Measurements from ENCODE around the gene STXBP1. TPM values are rescaled to one million over a fixed set of nuclear protein-coding genes. Genes with fewer than 3 reads are reported as not detected.
A peak's percentile ranks its signal among the peaks of the same experiment; 100 is the strongest.

STXBP1 gene
- total RNA-seq, 1 experiment from 2014 or later, result 44.0 TPM

DNA sequence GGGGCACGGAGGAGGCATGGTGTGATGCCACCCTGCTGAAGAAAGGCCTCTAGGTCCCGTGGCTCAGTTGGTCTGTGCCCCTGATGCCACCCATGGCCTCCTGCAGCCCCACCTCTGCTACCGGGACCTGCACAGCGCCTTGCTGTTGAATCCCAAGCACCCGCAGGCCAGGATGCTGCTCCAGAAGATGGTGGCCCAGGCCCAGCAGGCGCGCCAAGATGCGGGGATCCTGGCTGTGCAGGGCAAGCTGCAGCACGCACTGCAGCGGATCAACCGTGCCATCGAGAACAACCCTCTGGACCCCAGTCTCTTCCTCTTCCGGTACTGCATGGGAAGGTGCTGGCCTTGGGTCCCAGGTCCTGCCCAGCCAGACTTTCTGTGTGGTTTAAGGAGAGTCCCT, 110.9 kb downstream of the STXBP1 start:
- Histone ChIP-seq H3K4me3 (no peak overlapping the region), H3K36me3 (ENCODE audit: low read depth) (no peaks in the 10 kb centered on the region), H3K4me1 (replicated peaks; ENCODE audit: insufficient read depth) (peaks cover 16% of the 10 kb centered on the region), H3K9me3 (ENCODE audit: insufficient read depth, low read depth) (no peaks in the 10 kb centered on the region), H3K79me2 (ENCODE audit: low read depth) (no peaks in the 10 kb centered on the region), H3K9me2 (ENCODE audit: insufficient read depth) (no peaks in the 10 kb centered on the region), H3F3A (ENCODE audit: insufficient read depth, low read depth) (peaks cover 27% of the 10 kb centered on the region), H3K4me2 (no peak overlapping the region), H3K27ac (no peak overlapping the region), H4K20me1 (ENCODE audit: insufficient read depth) (no peaks in the 10 kb centered on the region), H2AFZ (no peak overlapping the region), H3K27me3 (ENCODE audit: insufficient read depth, low read depth) (no peaks in the 10 kb centered on the region)
- BruUV-seq (replicated peaks), result no TSS peak
- no peak for DNase-seq
- ChIA-PET CTCF (no interaction called here), POLR2A (ENCODE audit: unreplicated experiment) (interaction anchor here (0.7 kb wide), 1 partner anchor 128 kb away, joined by 4 read pairs; no protein-coding TSS in a partner anchor)
- intact Hi-C loops (cut with micrococcal nuclease; ENCODE audit: unreplicated experiment), result loop anchor here (5.0 to 10.0 kb wide), 2 partner anchors 111 to 498 kb away; partner anchors contain the start of gene STXBP1
- TF ChIP-seq EZH2 (IDR thresholded peaks at IDR 0.05; ENCODE audit: low read depth), result no peak
- TF ChIP-seq, protein P1, sequence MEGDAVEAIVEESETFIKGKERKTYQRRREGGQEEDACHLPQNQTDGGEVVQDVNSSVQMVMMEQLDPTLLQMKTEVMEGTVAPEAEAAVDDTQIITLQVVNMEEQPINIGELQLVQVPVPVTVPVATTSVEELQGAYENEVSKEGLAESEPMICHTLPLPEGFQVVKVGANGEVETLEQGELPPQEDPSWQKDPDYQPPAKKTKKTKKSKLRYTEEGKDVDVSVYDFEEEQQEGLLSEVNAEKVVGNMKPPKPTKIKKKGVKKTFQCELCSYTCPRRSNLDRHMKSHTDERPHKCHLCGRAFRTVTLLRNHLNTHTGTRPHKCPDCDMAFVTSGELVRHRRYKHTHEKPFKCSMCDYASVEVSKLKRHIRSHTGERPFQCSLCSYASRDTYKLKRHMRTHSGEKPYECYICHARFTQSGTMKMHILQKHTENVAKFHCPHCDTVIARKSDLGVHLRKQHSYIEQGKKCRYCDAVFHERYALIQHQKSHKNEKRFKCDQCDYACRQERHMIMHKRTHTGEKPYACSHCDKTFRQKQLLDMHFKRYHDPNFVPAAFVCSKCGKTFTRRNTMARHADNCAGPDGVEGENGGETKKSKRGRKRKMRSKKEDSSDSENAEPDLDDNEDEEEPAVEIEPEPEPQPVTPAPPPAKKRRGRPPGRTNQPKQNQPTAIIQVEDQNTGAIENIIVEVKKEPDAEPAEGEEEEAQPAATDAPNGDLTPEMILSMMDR (conservative IDR thresholded peaks at IDR 0.05), result no peak

DNA sequence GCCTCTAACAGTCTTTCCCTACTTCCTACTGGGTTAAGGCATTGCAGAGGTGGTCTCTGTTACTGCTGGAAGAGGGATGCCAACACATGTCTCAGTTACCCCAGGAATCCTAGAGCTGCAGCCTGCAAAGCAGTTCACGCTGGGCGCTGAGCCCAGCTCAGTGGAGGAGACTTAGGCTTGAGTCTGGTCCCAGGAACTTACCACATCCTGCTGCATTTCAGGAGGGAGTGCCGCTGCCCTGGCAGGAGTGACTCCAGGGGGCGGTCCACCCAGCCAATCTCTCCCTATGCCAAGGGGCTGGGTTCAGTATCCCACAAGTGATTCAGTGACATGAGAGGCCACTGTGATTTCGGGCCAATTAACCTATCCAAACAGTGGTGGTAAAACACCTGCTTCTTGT, 111.4 kb downstream of the STXBP1 start:
- BruUV-seq (replicated peaks), result no TSS peak
- H3K79me2 ChIP-seq (ENCODE audit: low read depth), result no peaks in the 10 kb centered on the region
- H3K4me2 ChIP-seq, result no peak overlapping the region
- CTCF ChIA-PET, result interaction anchor here (0.6 kb wide), 1 partner anchor 199 kb away, joined by 3 read pairs; no protein-coding TSS in a partner anchor
- no peaks in the 10 kb centered on the region for H3K27me3 ChIP-seq (ENCODE audit: insufficient read depth, low read depth)
- peaks cover 16% of the 10 kb centered on the region for H3K4me1 ChIP-seq (replicated peaks; ENCODE audit: insufficient read depth)
- POLR2A ChIA-PET (ENCODE audit: unreplicated experiment), result interaction anchor here (0.7 kb wide), 1 partner anchor 128 kb away, joined by 4 read pairs; no protein-coding TSS in a partner anchor
- DNase-seq, result peak in 1 of 2 experiments; percentile 28
- no peaks in the 10 kb centered on the region for H3K9me2 ChIP-seq (ENCODE audit: insufficient read depth)
- TF ChIP-seq, protein P1 (conservative IDR thresholded peaks at IDR 0.05), result no peak
- TF ChIP-seq EZH2 (IDR thresholded peaks at IDR 0.05; ENCODE audit: low read depth), result no peak
- intact Hi-C loops (cut with micrococcal nuclease; ENCODE audit: unreplicated experiment), result loop anchor here (5.0 to 10.0 kb wide), 2 partner anchors 111 to 499 kb away; partner anchors contain the start of gene STXBP1
- no peaks in the 10 kb centered on the region for H4K20me1 ChIP-seq (ENCODE audit: insufficient read depth)
- H3K36me3 ChIP-seq (ENCODE audit: low read depth), result no peaks in the 10 kb centered on the region
- H2AFZ ChIP-seq, result no peak overlapping the region
- no peaks in the 10 kb centered on the region for H3K9me3 ChIP-seq (ENCODE audit: insufficient read depth, low read depth)
- peaks cover 27% of the 10 kb centered on the region for H3F3A ChIP-seq (ENCODE audit: insufficient read depth, low read depth)
- no peak overlapping the region for H3K4me3 ChIP-seq
- H3K27ac ChIP-seq, result no peak overlapping the region

DNA sequence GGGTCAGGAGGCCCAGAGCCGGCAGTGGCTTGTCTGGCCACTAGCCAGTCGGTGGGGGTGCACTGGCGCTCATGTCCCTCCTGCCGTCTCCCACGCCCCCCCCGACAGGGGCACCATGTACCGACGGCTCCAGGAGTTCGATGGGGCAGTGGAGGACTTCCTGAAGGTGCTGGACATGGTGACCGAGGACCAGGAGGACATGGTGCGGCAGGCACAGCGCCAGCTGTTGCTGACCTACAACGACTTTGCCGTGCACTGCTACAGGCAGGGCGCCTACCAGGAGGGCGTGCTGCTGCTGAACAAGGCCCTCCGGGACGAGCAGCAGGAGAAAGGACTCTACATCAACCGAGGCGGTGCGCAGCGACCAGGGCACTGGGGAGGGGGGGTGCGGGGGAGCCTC, 111.9 kb downstream of the STXBP1 start:
- Histone ChIP-seq H2AFZ (no peak overlapping the region), H3K79me2 (ENCODE audit: low read depth) (no peaks in the 10 kb centered on the region), H3K9me2 (ENCODE audit: insufficient read depth) (no peaks in the 10 kb centered on the region), H4K20me1 (ENCODE audit: insufficient read depth) (no peaks in the 10 kb centered on the region), H3K4me3 (no peak overlapping the region), H3F3A (ENCODE audit: insufficient read depth, low read depth) (peaks cover 27% of the 10 kb centered on the region), H3K36me3 (ENCODE audit: low read depth) (no peaks in the 10 kb centered on the region), H3K4me1 (replicated peaks; ENCODE audit: insufficient read depth) (peaks cover 16% of the 10 kb centered on the region), H3K4me2 (no peak overlapping the region), H3K27ac (no peak overlapping the region), H3K9me3 (ENCODE audit: insufficient read depth, low read depth) (no peaks in the 10 kb centered on the region), H3K27me3 (ENCODE audit: insufficient read depth, low read depth) (no peaks in the 10 kb centered on the region)
- no TSS peak for BruUV-seq (replicated peaks)
- TF ChIP-seq, protein P1 (conservative IDR thresholded peaks at IDR 0.05), result no peak
- no peak for TF ChIP-seq EZH2 (IDR thresholded peaks at IDR 0.05; ENCODE audit: low read depth)
- no peak for DNase-seq
- intact Hi-C loops (cut with micrococcal nuclease; ENCODE audit: unreplicated experiment), result loop anchor here (5.0 to 10.0 kb wide), 2 partner anchors 112 to 499 kb away; partner anchors contain the start of gene STXBP1
- POLR2A ChIA-PET (ENCODE audit: unreplicated experiment), result no interaction called here
- CTCF ChIA-PET, result interaction anchor here (0.6 kb wide), 1 partner anchor 199 kb away, joined by 3 read pairs; no protein-coding TSS in a partner anchor
